Left forelimb (tissue), 1 donor: ENCODE data around the gene PIMREG.

Experiments
- DNase-seq: peaks from one replicate; pipeline ENCODE4 v3.0.0-alpha.2; 2018; ENCODE audit warnings: low spot score

The PIMREG gene

DNA sequence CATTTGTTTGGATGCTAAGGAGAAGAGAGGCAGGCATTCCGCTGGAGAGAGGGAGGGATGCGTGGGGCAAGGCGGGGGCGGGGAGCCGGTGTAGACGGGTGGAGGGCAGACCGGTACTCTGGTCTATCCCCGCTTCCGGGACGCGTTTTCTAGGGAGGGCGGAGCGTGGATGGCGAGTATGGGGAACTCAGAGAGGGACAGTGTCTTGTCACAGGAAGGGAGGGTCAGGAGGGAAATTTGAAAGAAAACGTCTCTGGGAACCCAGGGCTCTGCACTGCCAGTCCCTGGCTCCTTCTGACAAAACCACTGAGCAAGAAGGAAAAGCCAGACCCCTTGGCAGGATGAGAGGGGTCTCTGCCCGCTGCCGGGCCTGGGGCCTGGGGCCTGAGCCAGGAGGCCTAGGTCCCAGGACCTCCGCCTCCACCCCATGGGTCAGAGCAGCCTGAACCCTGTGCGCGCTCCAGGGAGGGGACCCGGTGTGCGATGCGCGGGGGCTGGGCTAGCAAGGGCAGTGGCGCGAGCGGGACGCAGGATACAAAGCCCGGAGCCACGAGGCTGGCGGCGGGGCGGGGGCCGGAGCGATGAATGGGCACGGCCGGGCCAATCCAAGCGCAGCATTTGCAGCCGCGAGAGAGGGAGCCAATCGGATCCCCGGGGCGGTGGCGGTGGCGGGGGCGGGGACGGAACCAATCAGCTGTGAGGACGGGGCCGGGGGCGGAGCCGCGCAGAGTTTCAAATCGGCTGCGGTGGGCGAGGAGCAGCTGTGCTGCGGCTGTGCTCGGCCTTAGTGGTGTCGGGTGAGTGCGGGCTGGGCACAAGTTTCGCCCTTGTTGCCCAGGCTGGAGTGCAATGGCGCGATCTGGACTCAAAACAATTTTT is at the start of gene PIMREG:
Gene PIMREG, plus strand, starts transcription at position 764 of the 879 bp plus-strand sequence. CDS start 656 bp downstream, outside the sequence.
- DNase-seq: peak; percentile 98

- no peak for DNase-seq
Measured at GRCh38 chr17:6398955-6399354, 45.3 kb upstream of the PIMREG start.

- no peak for DNase-seq
Measured at GRCh38 chr17:6402258-6402657, 42.0 kb upstream of the PIMREG start.

- DNase-seq: no peak
Measured at GRCh38 chr17:6408276-6408675, 36.0 kb upstream of the PIMREG start.

GRCh38 chr17:6408735-6409134 is 35.5 kb upstream of the PIMREG start:
- no peak for DNase-seq

DNA sequence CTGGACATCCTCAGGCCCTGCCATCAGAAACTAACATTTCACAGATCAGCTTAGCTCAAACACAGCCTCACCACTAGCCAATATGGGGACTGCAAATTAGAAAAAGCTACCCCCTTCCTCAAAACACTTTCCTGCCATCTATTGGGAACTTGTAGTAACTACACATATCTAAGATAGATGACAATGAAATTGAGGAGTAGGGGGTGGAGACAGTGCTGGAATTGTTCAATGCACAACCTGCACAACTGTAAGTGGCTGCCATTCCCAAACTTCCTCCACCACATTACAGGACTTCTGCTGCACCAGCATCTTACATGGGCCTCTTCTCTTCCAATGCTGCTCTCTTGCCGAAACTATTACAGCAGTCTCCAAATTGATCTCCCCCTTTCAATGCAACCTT is 31.2 kb upstream of the PIMREG start:
- no peak for DNase-seq

DNA sequence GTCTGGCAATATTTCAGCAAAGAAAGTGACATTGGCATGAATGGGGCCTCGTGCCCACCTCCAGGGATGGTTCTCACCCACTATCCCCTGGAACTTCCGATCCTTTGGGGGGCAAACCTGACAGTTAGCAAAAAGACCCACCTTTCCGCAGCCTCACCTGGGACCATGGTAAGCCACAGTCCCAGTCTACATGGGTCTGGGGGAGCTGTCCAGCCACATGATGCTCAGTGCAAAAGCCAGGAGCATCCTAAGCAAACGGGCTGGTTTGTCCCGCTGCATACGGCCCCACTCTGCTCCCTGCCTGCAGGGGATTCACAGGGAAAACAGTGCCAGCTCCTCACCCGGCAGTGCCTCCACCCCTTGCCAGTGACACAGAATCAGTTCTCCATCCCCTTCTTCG is 28.6 kb upstream of the PIMREG start:
- no peak for DNase-seq

GRCh38 chr17:6420173-6420641 is 24.0 kb upstream of the PIMREG start:
- DNase-seq: no peak

DNA sequence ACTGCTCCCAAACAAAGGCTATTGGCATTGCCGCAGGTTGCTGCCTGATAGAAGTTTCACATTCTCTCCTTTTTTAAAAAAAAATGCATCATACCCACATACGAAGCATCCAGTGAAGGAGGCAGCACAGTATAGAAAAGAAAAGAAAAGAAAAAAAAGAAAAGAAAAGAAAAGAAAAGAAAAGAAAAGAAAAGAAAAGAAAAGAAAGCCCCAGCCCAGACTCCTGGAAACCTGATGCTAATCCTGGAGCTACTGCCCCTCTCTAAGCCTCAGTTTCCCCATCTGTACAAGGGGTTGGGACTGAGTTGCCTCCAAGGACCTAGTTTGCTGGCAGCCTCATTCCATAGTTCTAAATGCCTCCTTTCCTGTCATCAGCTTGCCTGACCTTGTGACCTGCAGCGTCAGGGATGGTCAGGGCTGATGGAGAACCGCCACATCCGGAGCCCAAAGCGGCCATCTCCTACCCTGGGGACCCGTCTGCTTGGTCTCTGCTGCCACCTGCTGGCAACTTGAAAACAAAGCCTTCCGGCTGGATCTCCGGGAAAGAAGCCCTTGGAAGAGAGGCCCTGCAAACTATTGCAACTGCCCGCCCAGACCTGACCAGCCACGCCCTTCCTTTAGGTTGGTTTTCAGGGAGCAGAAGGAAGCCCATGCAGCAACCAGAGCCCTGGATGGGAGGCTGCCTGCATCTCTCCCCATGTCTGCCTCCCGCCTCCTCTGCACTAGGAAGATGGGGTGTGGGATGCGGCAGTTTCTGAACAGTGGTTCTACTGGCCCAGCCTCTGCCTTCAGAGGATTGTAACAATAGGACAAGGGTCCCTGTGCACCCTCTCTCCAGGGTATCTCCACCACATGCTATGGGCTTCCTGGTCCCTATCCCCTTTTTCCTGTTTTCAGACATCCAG is 22.3 kb upstream of the PIMREG start:
- DNase-seq: peak; percentile 84

DNA sequence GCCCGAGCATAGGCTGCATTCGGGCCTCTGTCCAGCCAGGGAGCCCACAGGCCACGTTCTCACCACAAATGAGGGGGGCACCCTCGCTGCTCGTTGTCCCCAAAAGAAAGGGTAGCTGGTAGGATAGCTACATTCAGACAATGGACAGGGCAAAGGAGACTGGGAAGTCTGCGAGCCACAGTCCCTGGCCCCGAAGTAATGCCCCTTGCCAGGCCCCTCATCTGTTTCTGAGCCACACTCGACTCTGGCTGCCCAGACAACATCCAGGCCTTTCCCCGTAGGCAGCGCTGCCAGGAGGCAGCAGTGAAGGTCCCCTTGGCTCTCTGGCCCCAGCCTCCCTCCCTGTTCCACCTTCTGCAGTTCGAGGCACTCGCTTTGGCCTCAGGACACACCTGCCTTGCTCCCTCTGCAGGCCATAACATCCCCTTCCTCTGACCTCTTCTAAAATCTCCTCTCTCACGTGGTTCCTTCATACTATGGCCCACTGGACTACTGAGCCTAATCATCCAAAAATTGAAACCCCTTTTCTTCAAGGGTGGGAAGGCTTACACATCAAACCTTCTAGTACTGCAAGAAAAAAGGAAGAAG is 21.5 kb upstream of the PIMREG start:
- no peak for DNase-seq

DNA sequence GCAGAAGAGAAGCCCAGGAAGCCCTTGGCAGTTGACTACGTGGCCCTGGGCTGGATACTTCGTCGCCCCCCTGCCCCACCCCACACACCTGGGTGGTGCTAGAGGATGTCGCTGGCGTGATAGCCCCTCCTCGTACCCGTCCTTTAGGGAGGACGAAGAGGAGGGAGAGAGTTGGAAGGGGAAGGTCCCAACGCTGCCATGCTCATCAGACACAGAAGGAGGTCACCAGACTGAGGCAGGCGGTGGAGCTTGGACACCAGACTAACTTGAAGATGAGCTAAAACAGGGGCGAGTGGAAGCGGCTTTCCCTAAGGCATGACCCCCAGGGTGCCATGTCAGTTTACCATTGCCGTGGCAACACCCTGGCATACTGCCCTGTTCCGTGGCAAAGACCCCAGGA is 20.3 kb upstream of the PIMREG start:
- DNase-seq: no peak

DNA sequence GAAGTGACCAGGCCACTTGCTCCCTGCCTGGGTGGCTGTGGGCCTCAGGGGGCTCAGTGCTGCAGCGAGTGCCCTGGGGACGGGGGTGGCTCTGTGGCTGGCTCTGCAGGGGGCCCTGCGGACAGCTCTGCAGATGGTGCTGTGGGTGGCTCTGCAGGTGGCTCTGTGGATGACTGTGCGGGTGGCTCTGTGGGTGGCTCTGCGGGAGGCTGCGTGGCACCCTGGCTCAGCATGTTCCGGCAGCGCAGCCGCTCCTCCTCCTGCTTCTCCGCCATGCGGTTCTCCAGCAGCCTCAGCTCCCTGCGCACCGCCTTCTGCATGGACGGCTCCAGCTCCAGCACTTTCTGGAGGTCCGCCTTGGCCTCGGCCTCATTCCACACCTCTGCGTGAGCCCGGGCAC is 18.8 kb upstream of the PIMREG start:
- no peak for DNase-seq

DNA sequence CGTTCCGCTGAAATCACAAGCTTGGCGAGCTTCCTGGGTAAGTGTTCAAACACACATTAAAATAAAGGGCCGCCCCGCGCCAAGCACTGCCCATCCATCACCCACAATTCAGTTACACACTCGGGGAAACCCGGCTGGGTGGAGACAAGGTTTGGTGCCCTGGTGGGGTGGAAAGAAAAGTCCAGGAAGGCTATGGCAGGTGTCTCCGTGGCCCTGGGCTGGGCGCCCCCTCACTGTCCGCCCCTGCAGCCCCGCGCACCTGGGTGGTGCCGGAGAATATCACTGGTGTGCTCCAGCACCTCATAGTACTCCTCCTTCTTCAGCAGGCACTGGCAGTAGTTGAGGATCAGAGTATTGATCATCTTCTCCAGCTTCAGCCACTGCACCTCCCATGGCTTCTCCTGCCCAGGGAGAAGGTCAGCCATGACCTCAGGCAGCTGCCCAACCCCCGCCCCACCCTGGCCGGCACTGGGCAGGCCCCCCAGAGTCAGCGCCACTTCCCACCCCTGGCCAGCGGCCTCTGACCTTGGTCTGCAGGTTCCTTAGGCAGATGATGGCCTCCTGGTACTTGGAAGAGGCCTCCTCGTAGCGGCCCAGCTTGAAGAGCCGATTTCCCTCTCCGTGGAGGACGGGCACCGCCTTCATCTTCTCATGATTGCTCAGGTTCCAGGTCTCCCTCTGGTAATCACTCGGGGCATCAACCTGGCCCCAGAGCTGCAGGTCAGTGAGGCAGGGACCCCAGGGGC is 17.7 kb upstream of the PIMREG start:
- DNase-seq: no peak

DNA sequence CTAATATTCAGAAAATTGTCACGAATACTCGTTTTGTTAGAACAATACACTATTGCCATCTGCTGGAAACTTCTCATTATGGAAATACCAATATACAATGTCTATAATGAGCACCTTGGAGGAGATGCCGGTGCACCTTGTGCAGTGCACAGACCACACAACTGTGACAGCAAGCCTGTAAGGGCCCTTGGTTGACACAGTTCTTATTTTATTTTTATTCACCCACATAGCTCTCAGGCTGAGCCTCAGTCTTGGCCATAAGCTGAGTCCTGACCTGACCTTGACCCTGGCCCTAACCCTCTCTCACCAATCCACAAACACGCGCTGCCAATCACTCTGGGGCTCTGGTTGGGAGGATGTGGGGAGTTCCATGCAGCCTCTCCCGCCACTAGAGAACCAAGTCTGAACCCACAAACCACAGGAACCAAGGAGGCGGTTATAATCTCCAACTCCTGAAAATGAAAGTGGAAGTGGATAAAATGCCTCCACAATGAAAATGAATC is 16.9 kb upstream of the PIMREG start:
- DNase-seq: no peak

- no peak for DNase-seq
Measured at GRCh38 chr17:6428207-6428965, 15.9 kb upstream of the PIMREG start.

DNA sequence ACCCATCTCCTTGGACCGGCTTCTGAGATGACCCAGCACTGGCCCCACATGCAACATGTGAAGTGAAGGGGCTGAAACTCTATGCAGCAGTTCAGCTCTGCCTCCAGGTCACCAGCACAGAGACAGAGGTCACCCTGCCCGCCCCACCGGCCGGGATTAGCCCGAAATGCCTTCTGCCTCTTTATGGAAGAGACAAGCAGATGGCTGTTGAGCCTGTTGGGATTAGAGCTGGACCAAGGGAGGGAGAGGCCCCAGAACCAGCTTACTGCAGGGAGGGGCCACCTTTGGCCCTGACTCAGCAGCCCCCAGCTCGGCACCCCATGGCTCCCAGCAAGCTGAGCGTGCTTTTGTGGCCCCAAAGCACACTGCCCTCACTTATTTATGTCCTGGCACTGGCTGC is 15.0 kb upstream of the PIMREG start:
- no peak for DNase-seq

DNA sequence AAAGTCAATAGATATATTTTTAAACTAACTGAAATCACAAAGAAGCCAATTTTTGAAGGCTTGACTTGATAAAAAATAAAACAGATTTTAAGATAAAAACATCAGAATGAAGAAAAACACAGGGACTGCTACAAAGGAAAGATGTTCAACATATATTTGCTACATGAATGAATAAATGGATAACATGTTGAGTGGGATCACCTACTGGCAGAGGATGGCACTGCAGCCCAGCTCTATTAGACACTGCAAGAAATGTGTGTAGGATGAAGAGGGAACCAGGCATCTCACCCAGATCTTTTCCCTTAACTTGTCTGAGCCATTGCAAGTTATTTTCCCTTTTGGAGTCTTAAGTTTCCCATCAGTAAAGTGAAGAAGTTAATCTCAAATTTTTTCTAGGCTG is 13.5 kb upstream of the PIMREG start:
- DNase-seq: no peak

- no peak for DNase-seq
Measured at GRCh38 chr17:6435051-6435450, 9.2 kb upstream of the PIMREG start, which contains the start of gene AIPL1. Gene AIPL1 (minus strand): TSS chr17:6435121. CDS start chr17:6435104, 17 bp downstream.

DNA sequence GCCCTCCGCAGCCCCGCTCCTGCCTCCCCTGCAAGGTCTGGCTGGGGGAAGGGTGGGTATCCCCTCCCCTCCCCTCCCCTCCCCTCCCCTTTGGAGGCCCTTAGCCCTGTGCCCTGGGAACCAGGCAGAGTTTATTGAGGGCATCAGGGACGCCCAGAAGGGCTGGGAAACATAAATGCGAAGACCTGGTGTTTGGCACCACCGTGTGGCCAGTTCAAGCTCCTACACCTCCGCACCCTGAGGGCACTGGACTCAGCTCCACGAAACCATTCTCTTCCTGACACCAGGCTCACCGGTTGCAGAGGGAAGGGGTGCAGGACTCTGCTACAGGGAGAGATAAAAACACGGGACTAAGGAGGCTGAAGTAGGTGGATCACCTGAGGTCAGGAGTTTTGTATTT is 8.3 kb upstream of the PIMREG start:
- no peak for DNase-seq

DNA sequence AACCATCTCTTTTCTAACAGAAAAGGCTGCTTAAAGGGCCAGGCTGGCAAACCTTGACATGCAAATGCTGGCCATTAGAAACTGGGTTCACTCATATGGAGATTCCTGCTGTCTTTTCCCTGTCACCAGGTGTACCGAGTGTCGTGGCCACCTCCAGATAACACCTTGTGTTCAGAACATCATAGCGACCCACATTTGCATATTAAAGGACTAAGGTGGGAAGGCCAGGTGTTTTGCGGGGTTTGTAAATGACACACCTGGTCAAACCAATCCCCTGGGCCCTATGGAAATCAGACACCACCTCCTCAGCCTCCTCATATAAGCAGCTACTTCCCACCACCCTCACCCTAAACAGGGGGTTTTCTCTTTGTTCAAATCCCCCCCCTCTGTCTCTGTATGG is 6.8 kb upstream of the PIMREG start:
- no peak for DNase-seq

DNA sequence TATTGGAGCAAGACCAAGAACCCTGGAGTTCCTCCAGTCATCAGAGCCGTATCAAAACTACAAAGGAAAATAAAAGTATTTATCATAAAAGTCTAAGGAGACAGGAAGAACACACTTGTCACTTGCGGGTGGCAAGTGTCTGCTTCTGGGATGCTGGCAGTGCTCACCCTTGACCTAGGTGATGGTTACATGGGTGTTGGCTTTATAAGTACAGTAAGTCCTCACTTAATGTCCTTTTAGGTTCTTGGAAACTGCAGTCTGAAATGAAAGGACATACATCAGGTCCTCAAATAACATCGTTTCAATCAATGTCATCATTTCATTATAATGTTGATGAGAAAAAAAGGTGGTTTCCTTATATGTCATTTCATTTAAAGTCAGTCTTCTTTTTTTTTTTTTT is 6.3 kb upstream of the PIMREG start:
- DNase-seq: no peak
